ENCODE measurements around the gene ACADM. TPM values are rescaled to one million over a fixed set of nuclear protein-coding genes. Genes with fewer than 3 reads are reported as not detected.

The ACADM gene
- total RNA-seq, 2 donors from 2014 or later, result 40.1 to 49.6 TPM

Other genes with a start within 250 kb of the ACADM start
- gene SLC44A5, start 113.6 kb upstream of the ACADM start, total RNA-seq, result under 1 TPM in 1 of 2 donors, not detected in 1; 0.14 TPM
- 100 to 1,000 TPM; 138 to 278 TPM for gene RABGGTB, start 61.5 kb downstream of the ACADM start, total RNA-seq
- 1 to 10 TPM in 1 of 2 donors, under 1 TPM in 1; 0.19 to 1.1 TPM for gene MSH4, start 72.2 kb downstream of the ACADM start, total RNA-seq
- not detected for gene ASB17, start 207.7 kb downstream of the ACADM start, total RNA-seq

Measured in natural killer cell treated with Interleukin-12 subunit alpha and Interleukin-12 subunit beta and Interleukin-15 and Interleukin-18, amount 100 ng/mL, for 72 hours (primary cell).